Spleen (tissue), 11 donors: ENCODE results near the gene DIP2C. TPM values are rescaled to one million over a fixed set of nuclear protein-coding genes. Genes with fewer than 3 reads are reported as not detected.
A peak's percentile ranks its signal among the peaks of the same experiment; 100 is the strongest.
"Not testable (repeated sequence)": the region's sequence is repeated elsewhere in the genome, so short reads cannot be mapped to it uniquely, and the experiment has no call there.

Experiments used
- DNase-seq: peaks from one replicate; pipeline ENCODE4 v3.0.0-alpha.2; 2020
- H3K27ac ChIP-seq, 8 donors: fragments of 200-600 bp; sonication (generic) in 7 of 8; 1 replicate in 4 of 8; 2 replicates in 4 of 8; pipeline versions ENCODE4 v1.5.0 to v1.8.0; 2016 to 2021; ENCODE audit warnings: inconsistent platforms in 4 of 8, mild to moderate bottlenecking in 4 of 8, moderate library complexity in 1 of 8
- H3K27me3 ChIP-seq, 7 donors: fragments of 200-600 bp; sonication (generic) in 6 of 7; replicated peaks in 1 of 7; 1 replicate in 4 of 7; 2 replicates in 3 of 7; pipeline versions ENCODE4 v1.5.0 to v1.8.0; 2016 to 2021; ENCODE audit warnings: inconsistent platforms in 3 of 7, mild to moderate bottlenecking in 1 of 7
- H3K36me3 ChIP-seq, 6 donors: fragments of 200-600 bp; sonication (generic) in 5 of 6; 1 replicate in 4 of 6; 2 replicates in 2 of 6; pipeline versions ENCODE4 v1.5.0 to v1.8.0; 2016 to 2021; ENCODE audit warnings: inconsistent platforms in 2 of 6
- H3K4me1 ChIP-seq, 6 donors: fragments of 200-600 bp; sonication (generic) in 5 of 6; 1 replicate in 3 of 6; 2 replicates in 3 of 6; pipeline versions ENCODE4 v1.5.0 to v1.8.0; 2016 to 2021; ENCODE audit warnings: inconsistent platforms in 3 of 6
- H3K4me3 ChIP-seq, 8 donors: fragments of 200-600 bp; sonication (generic) in 7 of 8; 1 replicate in 4 of 8; 2 replicates in 4 of 8; pipeline versions ENCODE4 v1.5.0 to v1.8.0; 2016 to 2021; ENCODE audit warnings: inconsistent platforms in 4 of 8, mild to moderate bottlenecking in 4 of 8, moderate library complexity in 2 of 8
- H3K9me3 ChIP-seq, 8 donors: fragments of 200-600 bp; sonication (generic) in 7 of 8; 1 replicate in 4 of 8; 2 replicates in 4 of 8; pipeline versions ENCODE4 v1.5.0 to v1.8.0; 2016 to 2021; ENCODE audit warnings: inconsistent platforms in 4 of 8
- CTCF ChIP-seq, 11 experiments: fragments of 200-600 bp in 7 of 11; fragments of 450-650 bp in 4 of 11; sonication (generic) in 4 of 11; IDR thresholded peaks in 8 of 11; conservative IDR thresholded peaks in 3 of 11; 1 replicate in 7 of 11; 2 replicates in 4 of 11; pipeline versions ENCODE4 v1.4.0 to v1.8.0; 2016 to 2021; ENCODE audit warnings: antibody characterized with exemption in 11 of 11, inconsistent platforms in 4 of 11, mild to moderate bottlenecking in 1 of 11
- POLR2A ChIP-seq, 3 donors: fragments of 450-650 bp; IDR thresholded peaks; one replicate each; pipeline ENCODE4 v1.5.1; 2017; ENCODE audit warnings: antibody characterized with exemption in 3 of 3, mild to moderate bottlenecking in 1 of 3
- POLR2AphosphoS5 ChIP-seq, 3 donors: sonication (generic); formaldehyde crosslinking; IDR thresholded peaks; one replicate each; pipeline ENCODE4 v1.5.1; 2017; ENCODE audit warnings: antibody characterized with exemption in 3 of 3
- WGBS, 5 donors: extraction: QIAGEN DNeasy Blood & Tissue Kit in 3 of 5; methylation state at CpG; one replicate each; pipeline versions ENCODE4 v1.1.5 to v1.1.7; 2013 to 2018; 5-methylcytosine and 5-hydroxymethylcytosine counted together
- intact Hi-C: fragments of 100-400 bp; cut with DNase I; formaldehyde crosslinking; loops from one replicate; pipeline ENCODE4 v1.15.0; 2023; ENCODE audit warnings: low total_unique reads
- polyA plus RNA-seq, 3 donors: library from polyadenylated mRNA; stranded (reverse); fragments of 200-250 nt; gene quantifications; one replicate each; pipeline ENCODE4 v1.2.1, GENCODE V29; 2013
- total RNA-seq, 7 donors: library from RNA; depleted of rRNA in 3 of 7; stranded (reverse); fragments of >200 nt in 3 of 7; fragmentation: NEBNext Ultra II Directional in 4 of 7; extraction: Animal tissue kit (Norgen Biotek cat#: 25700) in 4 of 7; gene quantifications; one replicate each; pipeline versions ENCODE4 v1.1.0 to v1.2.1, GENCODE V29; 2016 to 2021
- donor health status: healthy with polysubstance abuse.
- donor health status: DM: no; HTN: no; CAD: no; lungs with moderate emphysema.
- donor health status: DM: no; HTN: no; CAD: no.
- donor health status: Bipolar disorder and iron deficiency.
- donor health status: healthy.
- donor health status: DM: no; HTN: no; CAD: no.
- donor health status: DM: yes; HTN: yes; CAD: no.

Gene DIP2C
- total and polyA plus RNA-seq, 10 donors = 2.2 to 13.1 (median 9.0) TPM

DNA sequence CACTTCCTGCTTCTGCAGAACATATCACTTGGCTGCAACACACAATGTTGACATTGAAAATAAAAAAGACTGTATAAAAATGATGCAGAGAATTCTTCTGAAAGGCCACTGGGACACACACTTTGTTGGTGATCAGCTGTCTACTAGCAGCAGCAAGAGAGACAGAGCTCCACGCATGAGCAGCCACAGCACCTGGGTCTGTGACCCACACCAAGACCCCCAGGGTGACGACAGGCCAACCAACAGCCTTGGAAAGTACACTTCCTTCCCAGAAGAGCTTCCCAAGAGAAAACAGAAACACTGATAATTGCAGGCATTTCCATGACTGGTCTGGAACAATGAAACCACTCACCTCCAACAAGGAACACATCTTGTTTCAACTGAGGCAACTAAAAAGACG lies 239.0 kb downstream of the DIP2C start:
- Histone ChIP-seq H3K9me3 (no peaks in the 10 kb centered on the region), H3K27ac (peak overlapping the region in 5 of 8 donors; percentile 24 to 77 (median 50)), H3K27me3 (no peaks in the 10 kb centered on the region), H3K4me1 (peaks cover 0 to 43% (median 15%) of the 10 kb centered on the region in 6 donors), H3K4me3 (peak overlapping the region in 1 of 8 donors; percentile 53), H3K36me3 (no peaks in the 10 kb centered on the region)
- 44 to 63% (median 47%) methylated on average over 3 of the region's 3 CpGs for WGBS, 5 donors
- intact Hi-C loops = no loop called here
- no peak for DNase-seq
- TF ChIP-seq POLR2A (IDR thresholded peaks at IDR 0.05) = no peak
- no peak for TF ChIP-seq POLR2AphosphoS5 (IDR thresholded peaks at IDR 0.05)
- no peak for TF ChIP-seq CTCF (IDR thresholded peaks at IDR 0.05 in 8 of 11, conservative IDR thresholded peaks at IDR 0.05 in 3 of 11)

DNA sequence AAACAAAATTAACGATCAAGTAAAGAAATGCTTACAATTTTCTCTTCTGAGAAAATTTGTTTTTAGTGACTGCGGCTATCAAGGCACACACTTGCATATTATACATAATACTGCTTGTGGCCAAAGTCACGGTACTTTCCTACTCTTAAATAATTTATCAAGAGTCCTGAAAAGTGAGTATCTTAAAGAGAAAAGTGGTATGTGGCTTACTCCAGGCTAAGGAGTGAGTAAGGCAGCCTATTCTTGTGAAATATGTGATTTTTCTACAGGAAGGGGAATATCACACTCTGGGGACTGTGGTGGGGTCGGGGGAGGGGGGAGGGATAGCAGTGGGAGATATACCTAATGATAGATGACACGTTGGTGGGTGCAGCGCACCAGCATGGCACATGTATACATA lies 240.1 kb downstream of the DIP2C start:
- intact Hi-C loops, H3K9me3 ChIP-seq, H3K4me3 ChIP-seq, H3K36me3 ChIP-seq, H3K27me3 ChIP-seq, DNase-seq: not testable (repeated sequence)
- Histone ChIP-seq H3K4me1 (peaks cover 0 to 43% (median 15%) of the 10 kb centered on the region in 6 donors), H3K27ac (peak overlapping the region in 1 of 8 donors; percentile 21)
- WGBS, 5 donors = 79 to 93% (median 84%) methylated on average over 4 to 6 of the region's 6 CpGs

GRCh38 chr10:443459-443858 lies 246.0 kb downstream of the DIP2C start:
- no peaks in the 10 kb centered on the region for H3K4me1 ChIP-seq
- H3K36me3 ChIP-seq = peaks cover 0 to 15% (median 1%) of the 10 kb centered on the region in 6 donors
- TF ChIP-seq POLR2AphosphoS5 (IDR thresholded peaks at IDR 0.05) (no peak), POLR2A (IDR thresholded peaks at IDR 0.05) (no peak), CTCF (IDR thresholded peaks at IDR 0.05 in 8 of 11, conservative IDR thresholded peaks at IDR 0.05 in 3 of 11) (no peak)
- no peak overlapping the region for H3K4me3 ChIP-seq
- H3K27me3 ChIP-seq = no peaks in the 10 kb centered on the region
- no peaks in the 10 kb centered on the region for H3K9me3 ChIP-seq
- intact Hi-C loops = no loop called here
- 87 to 94% (median 91%) methylated on average over 2 of the region's 2 CpGs for WGBS, 5 donors
- DNase-seq = no peak
- no peak overlapping the region for H3K27ac ChIP-seq

GRCh38 chr10:442209-442608 lies 247.3 kb downstream of the DIP2C start:
- Histone ChIP-seq H3K4me3 (no peak overlapping the region), H3K27me3 (no peaks in the 10 kb centered on the region), H3K9me3 (no peaks in the 10 kb centered on the region), H3K36me3 (peaks cover 0 to 15% (median 1%) of the 10 kb centered on the region in 6 donors), H3K4me1 (no peaks in the 10 kb centered on the region), H3K27ac (no peak overlapping the region)
- TF ChIP-seq POLR2A (IDR thresholded peaks at IDR 0.05) (no peak), CTCF (IDR thresholded peaks at IDR 0.05 in 8 of 11, conservative IDR thresholded peaks at IDR 0.05 in 3 of 11) (no peak), POLR2AphosphoS5 (IDR thresholded peaks at IDR 0.05) (no peak)
- no peak for DNase-seq
- 95 to 99% (median 98%) methylated on average over 6 of the region's 6 CpGs for WGBS, 5 donors
- intact Hi-C loops = no loop called here

DNA sequence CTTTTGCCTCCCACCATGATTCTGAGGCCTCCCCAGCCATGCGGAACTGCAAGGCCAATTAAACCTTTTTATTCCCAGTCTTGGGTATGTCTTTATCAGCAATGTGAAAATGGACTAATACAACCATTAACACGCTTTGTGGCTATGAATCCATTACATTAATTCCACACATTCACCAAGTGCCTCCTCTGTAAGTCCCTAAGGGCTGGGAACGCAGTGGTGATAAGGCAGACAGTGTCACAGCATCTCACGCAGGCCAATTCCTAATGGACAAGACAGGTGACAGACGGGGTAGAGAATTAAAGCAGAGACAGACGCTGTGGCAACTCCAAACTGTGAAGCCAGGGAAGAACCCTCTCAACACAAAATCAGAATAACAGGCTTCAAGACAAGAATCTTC lies 247.8 kb downstream of the DIP2C start:
- no peak for DNase-seq
- Histone ChIP-seq H3K27me3 (no peaks in the 10 kb centered on the region), H3K4me3 (no peak overlapping the region), H3K4me1 (no peaks in the 10 kb centered on the region), H3K27ac (no peak overlapping the region), H3K36me3 (peaks cover 0 to 15% (median 1%) of the 10 kb centered on the region in 6 donors), H3K9me3 (no peaks in the 10 kb centered on the region)
- WGBS, 5 donors = 87 to 98% (median 96%) methylated on average over 6 of the region's 6 CpGs
- intact Hi-C loops = no loop called here
- no peak for TF ChIP-seq CTCF (IDR thresholded peaks at IDR 0.05 in 8 of 11, conservative IDR thresholded peaks at IDR 0.05 in 3 of 11)
- TF ChIP-seq POLR2AphosphoS5 (IDR thresholded peaks at IDR 0.05) = no peak
- TF ChIP-seq POLR2A (IDR thresholded peaks at IDR 0.05) = no peak
